HepG2 (cell line): ENCODE measurements around the gene NOP14.

Experiments
- CHD2 ChIP-seq: IDR thresholded peaks from 2 replicates; pipeline ENCODE4 v1.6.1; 2011; ENCODE audit warnings: low read depth, low read length, improper control_type of control experiment
- EP300 ChIP-seq, 3 experiments: sonication (generic) in 1 of 3; formaldehyde crosslinking in 1 of 3; IDR thresholded peaks; 2 replicates each; pipeline versions ENCODE4 v1.5.1 to v1.6.1; 2011 to 2020; ENCODE audit warnings: low read depth in 2 of 3, low read length in 2 of 3, borderline replicate concordance in 1 of 3, improper control_type of control experiment in 1 of 3, mild to moderate bottlenecking in 1 of 3, missing genetic modification reagents in 1 of 3, moderate library complexity in 1 of 3
- POLR2AphosphoS5 ChIP-seq: IDR thresholded peaks from 2 replicates; pipeline ENCODE4 v1.6.1; 2012; ENCODE audit warnings: low read depth, low read length
- TCF7L2 ChIP-seq: IDR thresholded peaks from 2 replicates; pipeline ENCODE4 v1.6.1; 2011; ENCODE audit warnings: mild to moderate bottlenecking, low read depth, low read length, moderate library complexity
- ZFP41 ChIP-seq: sonication (generic); formaldehyde crosslinking; IDR thresholded peaks from 2 replicates; pipeline ENCODE4 v1.4.0; 2020; ENCODE audit warnings: mild to moderate bottlenecking, missing genetic modification reagents, borderline replicate concordance
- ZNF24 ChIP-seq: fragments of 450-650 bp; IDR thresholded peaks from 2 replicates; pipeline ENCODE4 v1.6.1; 2017; ENCODE audit warnings: antibody characterized with exemption, mild to moderate bottlenecking
- ZNF407 ChIP-seq: sonication (generic); formaldehyde crosslinking; IDR thresholded peaks from one replicate; pipeline ENCODE4 v1.5.1; 2020; ENCODE audit warnings: mild to moderate bottlenecking, missing genetic modification reagents; ENCODE audit errors: not compliant biosample characterization

- TF ChIP-seq ZFP41 (CRISPR knock-in tag) (no peak), ZNF24 (no peak), ZNF407 (CRISPR knock-in tag) (no peak), TCF7L2 (no peak), EP300 (IDR thresholded peaks at IDR 0.05; ENCODE audit: low read depth in 2 of 2, low read length in 2 of 2) (no peak), EP300 (CRISPR knock-in tag; IDR thresholded peaks at IDR 0.05; ENCODE audit: borderline replicate concordance) (no peak), POLR2AphosphoS5 (no peak), CHD2 (no peak)
Observed at GRCh38 chr4:2962614-2963174, 512 bp downstream of the NOP14 start.
